Liver (tissue), 9 donors: ENCODE results near the gene GBX1. TPM values are rescaled to one million over a fixed set of nuclear protein-coding genes. Genes with fewer than 3 reads are reported as not detected.

Experiments
- DNase-seq: peaks from one replicate; pipeline ENCODE4 v3.0.0-alpha.2; 2017; ENCODE audit warnings: low spot score
- H3K27ac ChIP-seq, 2 donors: one replicate each; pipeline ENCODE4 v1.7.0; 2013; ENCODE audit warnings: inconsistent platforms in 2 of 2, low read length in 2 of 2, control low read depth in 1 of 2, low read depth in 1 of 2, mild to moderate bottlenecking in 1 of 2
- H3K27me3 ChIP-seq, 4 donors: one replicate each; pipeline versions ENCODE4 v1.6.1 to v1.7.0; 2013; ENCODE audit warnings: low read length in 3 of 4, inconsistent platforms in 1 of 4, mild to moderate bottlenecking in 1 of 4, moderate library complexity in 1 of 4; ENCODE audit not compliant: control insufficient read depth in 4 of 4, insufficient read depth in 4 of 4
- H3K36me3 ChIP-seq, 4 donors: one replicate each; pipeline versions ENCODE4 v1.6.1 to v1.7.0; 2013; ENCODE audit warnings: low read length in 3 of 4, mild to moderate bottlenecking in 3 of 4, low read depth in 1 of 4, moderate library complexity in 1 of 4; ENCODE audit not compliant: control insufficient read depth in 4 of 4, insufficient read depth in 3 of 4
- H3K4me1 ChIP-seq, 4 donors: one replicate each; pipeline versions ENCODE4 v1.6.1 to v1.7.0; 2013; ENCODE audit warnings: low read length in 3 of 4, mild to moderate bottlenecking in 3 of 4, moderate library complexity in 1 of 4; ENCODE audit not compliant: control insufficient read depth in 4 of 4, insufficient read depth in 4 of 4
- H3K4me3 ChIP-seq, 3 donors: one replicate each; pipeline versions ENCODE4 v1.6.1 to v1.7.0; 2013; ENCODE audit warnings: low read length in 3 of 3, control low read depth in 1 of 3, low read depth in 1 of 3, mild to moderate bottlenecking in 1 of 3
- H3K9ac ChIP-seq, 2 donors: one replicate each; pipeline ENCODE4 v1.7.0; 2013; ENCODE audit warnings: low read length in 2 of 2, mild to moderate bottlenecking in 2 of 2, moderate library complexity in 2 of 2, control low read depth in 1 of 2, low read depth in 1 of 2
- H3K9me3 ChIP-seq, 4 donors: one replicate each; pipeline versions ENCODE4 v1.6.1 to v1.7.0; 2013; ENCODE audit warnings: low read length in 3 of 4; ENCODE audit not compliant: control insufficient read depth in 4 of 4
- ATF3 ChIP-seq: IDR thresholded peaks from 2 replicates; pipeline ENCODE4 v1.6.1; 2016; ENCODE audit warnings: antibody characterized with exemption
- CTCF ChIP-seq: fragments of 150-350 bp; IDR thresholded peaks from 2 replicates; pipeline ENCODE4 v1.5.1; 2017; ENCODE audit warnings: improper control_type of control experiment, low read depth, low read length; ENCODE audit not compliant: missing input control
- FOXA1 ChIP-seq: IDR thresholded peaks from 2 replicates; pipeline ENCODE4 v1.6.1; 2016; ENCODE audit warnings: antibody characterized with exemption
- GABPA ChIP-seq, 2 donors: IDR thresholded peaks in 1 of 2; conservative IDR thresholded peaks in 1 of 2; 2 replicates each; pipeline ENCODE4 v1.6.1; 2016; ENCODE audit warnings: antibody characterized with exemption in 2 of 2, mild to moderate bottlenecking in 1 of 2, moderate library complexity in 1 of 2
- HNF4A ChIP-seq, 2 donors: conservative IDR thresholded peaks; 2 replicates each; pipeline ENCODE4 v1.6.1; 2016; ENCODE audit warnings: antibody characterized with exemption in 2 of 2, mild to moderate bottlenecking in 2 of 2
- HNF4G ChIP-seq: IDR thresholded peaks from 2 replicates; pipeline ENCODE4 v1.6.1; 2016; ENCODE audit warnings: antibody characterized with exemption
- JUND ChIP-seq, 2 donors: IDR thresholded peaks; 2 replicates each; pipeline ENCODE4 v1.6.1; 2016; ENCODE audit warnings: antibody characterized with exemption in 2 of 2
- NR2F2 ChIP-seq: IDR thresholded peaks from 2 replicates; pipeline ENCODE4 v1.6.1; 2016; ENCODE audit warnings: antibody characterized with exemption
- RAD21 ChIP-seq, 2 donors: IDR thresholded peaks; 2 replicates each; pipeline ENCODE4 v1.6.1; 2016; ENCODE audit warnings: antibody characterized with exemption in 2 of 2, mild to moderate bottlenecking in 2 of 2
- REST ChIP-seq: IDR thresholded peaks from 2 replicates; pipeline ENCODE4 v1.6.1; 2016; ENCODE audit warnings: antibody characterized with exemption, mild to moderate bottlenecking
- RXRA ChIP-seq, 2 donors: IDR thresholded peaks; 2 replicates each; pipeline ENCODE4 v1.6.1; 2017 to 2018; ENCODE audit warnings: antibody characterized with exemption in 2 of 2, mild to moderate bottlenecking in 1 of 2
- SP1 ChIP-seq: IDR thresholded peaks from 2 replicates; pipeline ENCODE4 v1.6.1; 2018; ENCODE audit warnings: antibody characterized with exemption, mild to moderate bottlenecking
- TAF1 ChIP-seq: conservative IDR thresholded peaks from 2 replicates; pipeline ENCODE4 v1.6.1; 2016; ENCODE audit warnings: antibody characterized with exemption, mild to moderate bottlenecking
- YY1 ChIP-seq: IDR thresholded peaks from 2 replicates; pipeline ENCODE4 v1.6.1; 2016; ENCODE audit warnings: antibody characterized with exemption, mild to moderate bottlenecking
- ZBTB33 ChIP-seq: IDR thresholded peaks from 2 replicates; pipeline ENCODE4 v1.6.1; 2016; ENCODE audit warnings: antibody characterized with exemption
- WGBS: extraction: QIAGEN DNeasy Blood & Tissue Kit; methylation state at CpG from one replicate; pipeline ENCODE4 v1.1.7; 2013; 5-methylcytosine and 5-hydroxymethylcytosine counted together
- polyA plus RNA-seq, 2 donors: library from polyadenylated mRNA; stranded (reverse) in 1 of 2; unstranded in 1 of 2; fragments of 200-250 nt in 1 of 2; fragments of >200 nt in 1 of 2; fragmentation: Nextera tagmentation in 1 of 2; extraction: Ambion mirVana in 1 of 2; gene quantifications; one replicate each; pipeline versions ENCODE4 v1.2.1 to v1.2.3, GENCODE V29; 2013 to 2015
- total RNA-seq, 2 donors: library from RNA; depleted of rRNA; stranded (reverse); fragments of >200 nt; gene quantifications; one replicate each; pipeline ENCODE4 v1.2.3, GENCODE V29; 2014
- donor health status: healthy.
- donor health status: healthy.
- donor health status: healthy.
- donor health status: healthy.
- donor health status: healthy.

The GBX1 gene
- total and polyA plus RNA-seq, 4 donors = not detected

- no peaks in the 10 kb centered on the region for H3K4me1 ChIP-seq
- peaks cover 9 to 61% (median 22%) of the 10 kb centered on the region in 4 donors for H3K36me3 ChIP-seq
- no peak overlapping the region for H3K27ac ChIP-seq
- TF ChIP-seq YY1 (no peak), RAD21 (IDR thresholded peaks at IDR 0.05) (no peak), GABPA (IDR thresholded peaks at IDR 0.05 in 1 of 2, conservative IDR thresholded peaks at IDR 0.05 in 1 of 2) (no peak), TAF1 (no peak), JUND (IDR thresholded peaks at IDR 0.05) (no peak), RXRA (IDR thresholded peaks at IDR 0.05) (no peak), HNF4G (no peak), REST (no peak), ZBTB33 (no peak), HNF4A (conservative IDR thresholded peaks at IDR 0.05) (no peak)
- no peaks in the 10 kb centered on the region for H3K9me3 ChIP-seq
- H3K4me3 ChIP-seq = no peak overlapping the region
- H3K27me3 ChIP-seq = no peaks in the 10 kb centered on the region
- no peak for DNase-seq
- H3K9ac ChIP-seq = no peak overlapping the region
- 97% methylated on average over 9 of the region's 9 CpGs for WGBS
Observed at GRCh38 chr7:151141311-151141854, 26.1 kb downstream of the GBX1 start.

GRCh38 chr7:151140826-151141225, 26.7 kb downstream of the GBX1 start:
- Histone ChIP-seq H3K9ac (no peak overlapping the region), H3K4me3 (no peak overlapping the region), H3K4me1 (no peaks in the 10 kb centered on the region), H3K36me3 (peaks cover 10 to 65% (median 22%) of the 10 kb centered on the region in 4 donors), H3K27ac (no peak overlapping the region), H3K27me3 (no peaks in the 10 kb centered on the region), H3K9me3 (no peaks in the 10 kb centered on the region)
- WGBS = 97% methylated on average over 7 of the region's 7 CpGs
- no peak for DNase-seq
- no peak for TF ChIP-seq ZBTB33
- TF ChIP-seq RAD21 (IDR thresholded peaks at IDR 0.05) = no peak
- TF ChIP-seq CTCF = no peak
- no peak for TF ChIP-seq SP1
- TF ChIP-seq FOXA1 = no peak
- TF ChIP-seq JUND (IDR thresholded peaks at IDR 0.05) = no peak
- TF ChIP-seq ATF3 = no peak
- TF ChIP-seq NR2F2 = no peak
- no peak for TF ChIP-seq REST
